SKM-1 treated with dmso at 0.1 percent for 144 hours (cell line): ENCODE data around the gene FREY1.
"Not testable (repeated sequence)": the region's sequence is repeated elsewhere in the genome, so short reads cannot be mapped to it uniquely, and the experiment has no call there.

Source experiments
- DNase-seq: peaks from one replicate; lab custom pipeline; 2025; ENCODE audit not compliant: unreplicated experiment; lab: John Stamatoyannopoulos, UW

FREY1 gene

GRCh38 chr11:45917286-45917622 lies 10.2 kb upstream of the FREY1 start:
- no peak for DNase-seq

GRCh38 chr11:45915446-45915845 lies 8.4 kb upstream of the FREY1 start:
- DNase-seq: no peak

GRCh38 chr11:45913942-45914635 lies 7.0 kb upstream of the FREY1 start:
- no peak for DNase-seq

GRCh38 chr11:45913514-45913913 lies 6.4 kb upstream of the FREY1 start:
- DNase-seq: no peak

- DNase-seq: no peak
Observed at GRCh38 chr11:45910623-45911022, 3.6 kb upstream of the FREY1 start.

- DNase-seq: no peak
Observed at GRCh38 chr11:45909594-45910475, 2.8 kb upstream of the FREY1 start.

GRCh38 chr11:45907911-45908370 lies 870 bp upstream of the FREY1 start:
- DNase-seq: no peak

GRCh38 chr11:45906096-45906682 lies 882 bp downstream of the FREY1 start:
- DNase-seq: no peak

- not testable (repeated sequence) for DNase-seq
Observed at GRCh38 chr11:45905576-45905975, 1.5 kb downstream of the FREY1 start.

- DNase-seq: no peak
Observed at GRCh38 chr11:45905095-45905494, 2.0 kb downstream of the FREY1 start.

GRCh38 chr11:45904309-45904915 lies 2.7 kb downstream of the FREY1 start:
- DNase-seq: no peak

GRCh38 chr11:45902452-45903380 lies 4.4 kb downstream of the FREY1 start:
- DNase-seq: no peak

- no peak for DNase-seq
Observed at GRCh38 chr11:45901626-45902025, 5.4 kb downstream of the FREY1 start.

- no peak for DNase-seq
Observed at GRCh38 chr11:45900916-45901617, 6.0 kb downstream of the FREY1 start.

GRCh38 chr11:45900175-45900800 lies 6.8 kb downstream of the FREY1 start:
- DNase-seq: not testable (repeated sequence)

- no peak for DNase-seq
Observed at GRCh38 chr11:45899448-45900174, 7.5 kb downstream of the FREY1 start.

GRCh38 chr11:45899086-45899447 lies 8.0 kb downstream of the FREY1 start:
- DNase-seq: no peak

GRCh38 chr11:45897556-45897955 lies 9.5 kb downstream of the FREY1 start:
- no peak for DNase-seq
